HepG2 (cell line): ENCODE results near the gene BSND. TPM values are rescaled to one million over a fixed set of nuclear protein-coding genes. Genes with fewer than 3 reads are reported as not detected.

Experiments
- ATAC-seq: fragments of 200-7000 bp; cut with Tn5 transposase; 3 replicates; pipeline ENCODE4 v1.9.1; 2020; ENCODE audit warnings: mild to moderate bottlenecking, moderate library complexity
- BruUV-seq: library from RNA; stranded (reverse); fragments of 400-500 nt; replicated peaks from 2 replicates; lab custom pipeline; 2021; lab: Mats Ljungman, UMichigan
- CTCF ChIA-PET: fragments of 300-600 bp; formaldehyde crosslinking; extraction: SDS; loops from one replicate; lab custom pipeline; 2021; ENCODE audit warnings: low total read pairs, inconsistent platforms, low intra/inter-chr PET ratio; lab: Yijun Ruan, JAX
- POLR2A ChIA-PET: fragments of 350-600 bp; sonication (Branson Sonifier 250); formaldehyde crosslinking; loops from one replicate; lab custom pipeline; 2020; ENCODE audit warnings: antibody characterized with exemption, inconsistent platforms; lab: Yijun Ruan, JAX
- DNase-seq: peaks from one replicate; pipeline ENCODE4 v3.0.0-alpha.2; 2015; ENCODE audit warnings: low spot score
- FAIRE-seq: peaks from 3 replicates; lab custom pipeline; 2011; peaks lifted over from hg19 to GRCh38; lab: Jason Lieb, UNC
- H2AFZ ChIP-seq: one replicate; pipeline ENCODE4 v1.6.1; 2011; ENCODE audit warnings: low read length, inconsistent platforms
- H3K27ac ChIP-seq: fragments of 300-600 bp; 3 replicates; pipeline ENCODE4 v1.8.0; 2011; ENCODE audit warnings: mixed run types, mild to moderate bottlenecking, mixed read lengths, low read length, inconsistent platforms; ENCODE audit not compliant: insufficient read depth; ENCODE audit errors: extremely low read length
- H3K27me3 ChIP-seq, 2 experiments: fragments of 200-600 bp in 1 of 2; 2 replicates in 1 of 2; 3 replicates in 1 of 2; pipeline versions ENCODE4 v1.6.0 to v1.8.0; 2011; ENCODE audit warnings: low read length in 2 of 2, mild to moderate bottlenecking in 2 of 2, moderate library complexity in 2 of 2, inconsistent platforms in 1 of 2; ENCODE audit not compliant: insufficient read depth in 2 of 2, control insufficient read depth in 1 of 2
- H3K36me3 ChIP-seq, 2 experiments: fragments of 200-600 bp in 1 of 2; replicated peaks in 1 of 2; 2 replicates in 1 of 2; 3 replicates in 1 of 2; pipeline versions ENCODE4 v1.5.1 to v1.8.0; 2011; ENCODE audit warnings: low read length in 2 of 2, inconsistent platforms in 1 of 2; ENCODE audit not compliant: insufficient read depth in 2 of 2, control insufficient read depth in 1 of 2
- H3K4me1 ChIP-seq: 2 replicates; pipeline ENCODE4 v1.5.1; 2012; ENCODE audit warnings: low read length, inconsistent platforms; ENCODE audit not compliant: insufficient read depth
- H3K4me2 ChIP-seq: 2 replicates; pipeline ENCODE4 v1.6.0; 2011; ENCODE audit warnings: low read depth, low read length, inconsistent platforms
- H3K4me3 ChIP-seq, 3 experiments: fragments of 200-600 bp in 1 of 3; sonication (generic), shearing (Covaris generic) in 1 of 3; replicated peaks in 1 of 3; 2 replicates each; pipeline ENCODE4 v1.5.1; 2011 to 2016; ENCODE audit warnings: low read length in 3 of 3, inconsistent platforms in 2 of 3, low read depth in 2 of 3, mild to moderate bottlenecking in 2 of 3, control low read depth in 1 of 3, mixed read lengths in 1 of 3; ENCODE audit not compliant: insufficient read depth in 1 of 3
- H3K79me2 ChIP-seq: one replicate; pipeline ENCODE4 v1.6.1; 2011; ENCODE audit warnings: low read length, inconsistent platforms; ENCODE audit not compliant: insufficient read depth
- H3K9ac ChIP-seq: 2 replicates; pipeline ENCODE4 v1.6.0; 2011; ENCODE audit warnings: mild to moderate bottlenecking, low read depth, low read length, inconsistent platforms; ENCODE audit not compliant: insufficient read depth
- H3K9me3 ChIP-seq: 2 replicates; pipeline ENCODE4 v1.5.1; 2012; ENCODE audit warnings: mild to moderate bottlenecking, low read length
- H4K20me1 ChIP-seq: 2 replicates; pipeline ENCODE4 v1.6.0; 2011; ENCODE audit warnings: inconsistent platforms, mild to moderate bottlenecking, low read length, moderate library complexity; ENCODE audit not compliant: insufficient read depth
- CAMTA2 ChIP-seq: sonication (generic); formaldehyde crosslinking; IDR thresholded peaks from 2 replicates; pipeline ENCODE4 v1.4.0; 2020; ENCODE audit warnings: mild to moderate bottlenecking, missing genetic modification reagents, borderline replicate concordance
- CC2D1A ChIP-seq: sonication (generic); formaldehyde crosslinking; IDR thresholded peaks from 2 replicates; pipeline ENCODE4 v1.8.1; 2023; ENCODE audit warnings: mild to moderate bottlenecking, missing genetic modification reagents
- DNMT1 ChIP-seq: sonication (generic); formaldehyde crosslinking; IDR thresholded peaks from 2 replicates; pipeline ENCODE4 v1.5.1; 2020; ENCODE audit warnings: mild to moderate bottlenecking, missing genetic modification reagents
- GABPB1 ChIP-seq: IDR thresholded peaks from 2 replicates; pipeline ENCODE4 v1.6.1; 2016; ENCODE audit warnings: mild to moderate bottlenecking, missing genetic modification reagents, moderate library complexity, missing compliant biosample characterization
- HOXA3 ChIP-seq: sonication (generic); formaldehyde crosslinking; IDR thresholded peaks from 2 replicates; pipeline ENCODE4 v1.5.0; 2020; ENCODE audit warnings: missing genetic modification reagents
- ISL2 ChIP-seq: sonication (generic); formaldehyde crosslinking; IDR thresholded peaks from 2 replicates; pipeline ENCODE4 v1.5.0; 2020; ENCODE audit warnings: missing genetic modification reagents
- POGK ChIP-seq: sonication (generic); formaldehyde crosslinking; conservative IDR thresholded peaks from 2 replicates; pipeline ENCODE4 v1.8.0; 2022; ENCODE audit warnings: mild to moderate bottlenecking, moderate library complexity, missing genetic modification reagents
- RARA ChIP-seq: IDR thresholded peaks from 2 replicates; pipeline ENCODE4 v1.6.1; 2016; ENCODE audit warnings: missing genetic modification reagents, missing compliant biosample characterization
- SNRNP70 ChIP-seq: fragments of 200-400 bp; formaldehyde crosslinking; IDR thresholded peaks from 2 replicates; pipeline ENCODE4 v1.6.1; 2017; ENCODE audit warnings: mild to moderate bottlenecking, low read depth, low read length, moderate library complexity
- TCF7L2 ChIP-seq: IDR thresholded peaks from 2 replicates; pipeline ENCODE4 v1.6.1; 2011; ENCODE audit warnings: mild to moderate bottlenecking, low read depth, low read length, moderate library complexity
- ZFP36 ChIP-seq: fragments of 150-350 bp; IDR thresholded peaks from 2 replicates; pipeline ENCODE4 v1.6.1; 2018; ENCODE audit warnings: borderline replicate concordance, low read length, low read depth; ENCODE audit not compliant: partially characterized antibody
- ZNF260 ChIP-seq: sonication (generic); formaldehyde crosslinking; IDR thresholded peaks from 2 replicates; pipeline ENCODE4 v1.4.0; 2020; ENCODE audit warnings: missing genetic modification reagents, low read depth, mild to moderate bottlenecking, borderline replicate concordance
- ZNF275 ChIP-seq: sonication (generic); formaldehyde crosslinking; IDR thresholded peaks from 2 replicates; pipeline ENCODE4 v1.8.0; 2022; ENCODE audit warnings: missing genetic modification reagents, mild to moderate bottlenecking, inconsistent platforms, borderline replicate concordance
- ZNF432 ChIP-seq: sonication (generic); formaldehyde crosslinking; IDR thresholded peaks from 2 replicates; pipeline ENCODE4 v1.5.0; 2020; ENCODE audit warnings: missing genetic modification reagents, mild to moderate bottlenecking, borderline replicate concordance
- ZNF562 ChIP-seq: sonication (generic); formaldehyde crosslinking; IDR thresholded peaks from 2 replicates; pipeline ENCODE4 v1.8.0; 2022; ENCODE audit warnings: missing genetic modification reagents, borderline replicate concordance
- ZNF709 ChIP-seq: sonication (generic); formaldehyde crosslinking; IDR thresholded peaks from 2 replicates; pipeline ENCODE4 v1.5.0; 2020; ENCODE audit warnings: mild to moderate bottlenecking, missing genetic modification reagents
- WGBS: methylation state at CpG from one replicate; pipeline ENCODE4 v1.1.6; 2017; ENCODE audit warnings: low lambda C conversion rate; 5-methylcytosine and 5-hydroxymethylcytosine counted together
- in situ Hi-C: cut with HindIII; loops from 2 replicates; pipeline ENCODE4 v1.10.0; 2017; ENCODE audit warnings: low pct_unique_long_range_greater_than_20kb; ENCODE audit not compliant: extremely low pct_ligation_motif_present
- intact Hi-C: fragments of 100-400 bp; cut with micrococcal nuclease; formaldehyde crosslinking; loops from one replicate; pipeline ENCODE4 v1.10.0; 2022; ENCODE audit not compliant: unreplicated experiment
- polyA plus RNA-seq, 8 experiments: library from polyadenylated mRNA; depleted of rRNA in 3 of 8; stranded (reverse) in 7 of 8; unstranded in 1 of 8; fragments of >200 nt; fragmentation: Illumina TruSeq in 4 of 8; extraction: Trizol in 4 of 8; gene quantifications; 2 replicates each; pipeline versions ENCODE4 v1.2.1 to v1.2.3, GENCODE V29; 2011 to 2016; ENCODE audit warnings: low read depth in 4 of 8, missing spikeins in 1 of 8, mixed read lengths in 1 of 8; ENCODE audit not compliant: insufficient read depth in 1 of 8
- total RNA-seq, 5 experiments: library from RNA; depleted of rRNA; stranded (reverse); fragments of >200 nt; fragmentation: Illumina TruSeq; extraction: Trizol; gene quantifications; 2 replicates each; pipeline ENCODE4 v1.2.3, GENCODE V29; 2016; ENCODE audit warnings: low read depth in 1 of 5
- TF ChIP-seq, protein P1 (sequence below): sonication (generic); formaldehyde crosslinking; IDR thresholded peaks from 2 replicates; pipeline ENCODE4 v1.4.0; 2020; ENCODE audit warnings: missing genetic modification reagents

Gene BSND
- total and polyA plus RNA-seq, 2 of the 13 experiments (the other 11 are each of a cell fraction or from before 2014, with no cell fraction given) = not detected

GRCh38 chr1:54951810-54952226 is 46.9 kb upstream of the BSND start:
- no peaks in the 10 kb centered on the region for H3K9me3 ChIP-seq
- no peaks in the 10 kb centered on the region for H3K79me2 ChIP-seq
- H3K4me2 ChIP-seq = no peak overlapping the region
- no peak for TF ChIP-seq RARA (CRISPR knock-in tag)
- no peak for TF ChIP-seq DNMT1 (CRISPR knock-in tag)
- TF ChIP-seq CAMTA2 (CRISPR knock-in tag) = no peak
- TF ChIP-seq ZNF562 (CRISPR knock-in tag) = no peak
- no peak for TF ChIP-seq ZNF275
- TF ChIP-seq ZFP36 = no peak
- TF ChIP-seq ZNF432 (CRISPR knock-in tag) = no peak
- TF ChIP-seq GABPB1 = no peak
- TF ChIP-seq POGK (CRISPR knock-in tag) = no peak
- TF ChIP-seq ZNF260 (CRISPR knock-in tag) = no peak
- TF ChIP-seq SNRNP70 = no peak
- no peak for TF ChIP-seq ISL2 (CRISPR knock-in tag)
- TF ChIP-seq, protein P1, sequence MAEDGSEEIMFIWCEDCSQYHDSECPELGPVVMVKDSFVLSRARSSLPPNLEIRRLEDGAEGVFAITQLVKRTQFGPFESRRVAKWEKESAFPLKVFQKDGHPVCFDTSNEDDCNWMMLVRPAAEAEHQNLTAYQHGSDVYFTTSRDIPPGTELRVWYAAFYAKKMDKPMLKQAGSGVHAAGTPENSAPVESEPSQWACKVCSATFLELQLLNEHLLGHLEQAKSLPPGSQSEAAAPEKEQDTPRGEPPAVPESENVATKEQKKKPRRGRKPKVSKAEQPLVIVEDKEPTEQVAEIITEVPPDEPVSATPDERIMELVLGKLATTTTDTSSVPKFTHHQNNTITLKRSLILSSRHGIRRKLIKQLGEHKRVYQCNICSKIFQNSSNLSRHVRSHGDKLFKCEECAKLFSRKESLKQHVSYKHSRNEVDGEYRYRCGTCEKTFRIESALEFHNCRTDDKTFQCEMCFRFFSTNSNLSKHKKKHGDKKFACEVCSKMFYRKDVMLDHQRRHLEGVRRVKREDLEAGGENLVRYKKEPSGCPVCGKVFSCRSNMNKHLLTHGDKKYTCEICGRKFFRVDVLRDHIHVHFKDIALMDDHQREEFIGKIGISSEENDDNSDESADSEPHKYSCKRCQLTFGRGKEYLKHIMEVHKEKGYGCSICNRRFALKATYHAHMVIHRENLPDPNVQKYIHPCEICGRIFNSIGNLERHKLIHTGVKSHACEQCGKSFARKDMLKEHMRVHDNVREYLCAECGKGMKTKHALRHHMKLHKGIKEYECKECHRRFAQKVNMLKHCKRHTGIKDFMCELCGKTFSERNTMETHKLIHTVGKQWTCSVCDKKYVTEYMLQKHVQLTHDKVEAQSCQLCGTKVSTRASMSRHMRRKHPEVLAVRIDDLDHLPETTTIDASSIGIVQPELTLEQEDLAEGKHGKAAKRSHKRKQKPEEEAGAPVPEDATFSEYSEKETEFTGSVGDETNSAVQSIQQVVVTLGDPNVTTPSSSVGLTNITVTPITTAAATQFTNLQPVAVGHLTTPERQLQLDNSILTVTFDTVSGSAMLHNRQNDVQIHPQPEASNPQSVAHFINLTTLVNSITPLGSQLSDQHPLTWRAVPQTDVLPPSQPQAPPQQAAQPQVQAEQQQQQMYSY (CRISPR knock-in tag) = no peak
- no peak for TF ChIP-seq HOXA3 (CRISPR knock-in tag)
- TF ChIP-seq TCF7L2 = no peak
- TF ChIP-seq CC2D1A (CRISPR knock-in tag) = no peak
- TF ChIP-seq ZNF709 (CRISPR knock-in tag) = no peak
- TF ChIP-seq, all 625 proteins: peak for 0
- H2AFZ ChIP-seq = no peak overlapping the region
- no peak overlapping the region for H3K4me3 ChIP-seq
- POLR2A ChIA-PET = no interaction called here
- H4K20me1 ChIP-seq = no peaks in the 10 kb centered on the region
- H3K27ac ChIP-seq = no peak overlapping the region
- H3K36me3 ChIP-seq = no peaks in the 10 kb centered on the region
- DNase-seq (no peak), FAIRE-seq (no peak), ATAC-seq (no peak)
- in situ Hi-C loops (loop anchor here (5.0 kb wide), 1 partner anchor 45 kb away; the partner anchor contains the start of gene BSND), intact Hi-C loops (no loop called here)
- no peak overlapping the region for H3K9ac ChIP-seq
- BruUV-seq = no TSS peak
- 57% methylated on average over 4 of the region's 4 CpGs for WGBS
- no peaks in the 10 kb centered on the region; a peak in 1 of 5 replicates for H3K27me3 ChIP-seq
- H3K4me1 ChIP-seq = peaks cover 54% of the 10 kb centered on the region
- CTCF ChIA-PET = interaction anchor here (3.0 kb wide), 1 partner anchor 44 kb away, joined by 22 read pairs; no protein-coding TSS in a partner anchor
